Liver (tissue), 9 donors: Measurements from ENCODE around the gene BOC. TPM values are rescaled to one million over a fixed set of nuclear protein-coding genes. Genes with fewer than 3 reads are reported as not detected.

Source experiments
- DNase-seq: peaks from one replicate; pipeline ENCODE4 v3.0.0-alpha.2; 2017; ENCODE audit warnings: low spot score
- H3K27ac ChIP-seq, 2 donors: one replicate each; pipeline ENCODE4 v1.7.0; 2013; ENCODE audit warnings: inconsistent platforms in 2 of 2, low read length in 2 of 2, control low read depth in 1 of 2, low read depth in 1 of 2, mild to moderate bottlenecking in 1 of 2
- H3K27me3 ChIP-seq, 4 donors: one replicate each; pipeline versions ENCODE4 v1.6.1 to v1.7.0; 2013; ENCODE audit warnings: low read length in 3 of 4, inconsistent platforms in 1 of 4, mild to moderate bottlenecking in 1 of 4, moderate library complexity in 1 of 4; ENCODE audit not compliant: control insufficient read depth in 4 of 4, insufficient read depth in 4 of 4
- H3K36me3 ChIP-seq, 4 donors: one replicate each; pipeline versions ENCODE4 v1.6.1 to v1.7.0; 2013; ENCODE audit warnings: low read length in 3 of 4, mild to moderate bottlenecking in 3 of 4, low read depth in 1 of 4, moderate library complexity in 1 of 4; ENCODE audit not compliant: control insufficient read depth in 4 of 4, insufficient read depth in 3 of 4
- H3K4me1 ChIP-seq, 4 donors: one replicate each; pipeline versions ENCODE4 v1.6.1 to v1.7.0; 2013; ENCODE audit warnings: low read length in 3 of 4, mild to moderate bottlenecking in 3 of 4, moderate library complexity in 1 of 4; ENCODE audit not compliant: control insufficient read depth in 4 of 4, insufficient read depth in 4 of 4
- H3K4me3 ChIP-seq, 3 donors: one replicate each; pipeline versions ENCODE4 v1.6.1 to v1.7.0; 2013; ENCODE audit warnings: low read length in 3 of 3, control low read depth in 1 of 3, low read depth in 1 of 3, mild to moderate bottlenecking in 1 of 3
- H3K9ac ChIP-seq, 2 donors: one replicate each; pipeline ENCODE4 v1.7.0; 2013; ENCODE audit warnings: low read length in 2 of 2, mild to moderate bottlenecking in 2 of 2, moderate library complexity in 2 of 2, control low read depth in 1 of 2, low read depth in 1 of 2
- H3K9me3 ChIP-seq, 4 donors: one replicate each; pipeline versions ENCODE4 v1.6.1 to v1.7.0; 2013; ENCODE audit warnings: low read length in 3 of 4; ENCODE audit not compliant: control insufficient read depth in 4 of 4
- CTCF ChIP-seq: fragments of 150-350 bp; IDR thresholded peaks from 2 replicates; pipeline ENCODE4 v1.5.1; 2017; ENCODE audit warnings: improper control_type of control experiment, low read depth, low read length; ENCODE audit not compliant: missing input control
- EGR1 ChIP-seq, 2 donors: IDR thresholded peaks; 2 replicates each; pipeline ENCODE4 v1.6.1; 2016 to 2018; ENCODE audit warnings: antibody characterized with exemption in 2 of 2, low read depth in 2 of 2
- FOXA1 ChIP-seq: IDR thresholded peaks from 2 replicates; pipeline ENCODE4 v1.6.1; 2016; ENCODE audit warnings: antibody characterized with exemption
- FOXA2 ChIP-seq: IDR thresholded peaks from 2 replicates; pipeline ENCODE4 v1.6.1; 2016; ENCODE audit warnings: antibody characterized with exemption
- GABPA ChIP-seq, 2 donors: IDR thresholded peaks in 1 of 2; conservative IDR thresholded peaks in 1 of 2; 2 replicates each; pipeline ENCODE4 v1.6.1; 2016; ENCODE audit warnings: antibody characterized with exemption in 2 of 2, mild to moderate bottlenecking in 1 of 2, moderate library complexity in 1 of 2
- HNF4A ChIP-seq, 2 donors: conservative IDR thresholded peaks; 2 replicates each; pipeline ENCODE4 v1.6.1; 2016; ENCODE audit warnings: antibody characterized with exemption in 2 of 2, mild to moderate bottlenecking in 2 of 2
- HNF4G ChIP-seq: IDR thresholded peaks from 2 replicates; pipeline ENCODE4 v1.6.1; 2016; ENCODE audit warnings: antibody characterized with exemption
- JUND ChIP-seq, 2 donors: IDR thresholded peaks; 2 replicates each; pipeline ENCODE4 v1.6.1; 2016; ENCODE audit warnings: antibody characterized with exemption in 2 of 2
- MAX ChIP-seq: IDR thresholded peaks from 2 replicates; pipeline ENCODE4 v1.6.1; 2016; ENCODE audit warnings: antibody characterized with exemption
- NR2F2 ChIP-seq: IDR thresholded peaks from 2 replicates; pipeline ENCODE4 v1.6.1; 2016; ENCODE audit warnings: antibody characterized with exemption
- RAD21 ChIP-seq, 2 donors: IDR thresholded peaks; 2 replicates each; pipeline ENCODE4 v1.6.1; 2016; ENCODE audit warnings: antibody characterized with exemption in 2 of 2, mild to moderate bottlenecking in 2 of 2
- RXRA ChIP-seq, 2 donors: IDR thresholded peaks; 2 replicates each; pipeline ENCODE4 v1.6.1; 2017 to 2018; ENCODE audit warnings: antibody characterized with exemption in 2 of 2, mild to moderate bottlenecking in 1 of 2
- SP1 ChIP-seq: IDR thresholded peaks from 2 replicates; pipeline ENCODE4 v1.6.1; 2018; ENCODE audit warnings: antibody characterized with exemption, mild to moderate bottlenecking
- TAF1 ChIP-seq: conservative IDR thresholded peaks from 2 replicates; pipeline ENCODE4 v1.6.1; 2016; ENCODE audit warnings: antibody characterized with exemption, mild to moderate bottlenecking
- YY1 ChIP-seq: IDR thresholded peaks from 2 replicates; pipeline ENCODE4 v1.6.1; 2016; ENCODE audit warnings: antibody characterized with exemption, mild to moderate bottlenecking
- ZBTB33 ChIP-seq: IDR thresholded peaks from 2 replicates; pipeline ENCODE4 v1.6.1; 2016; ENCODE audit warnings: antibody characterized with exemption
- whole genome bisulfite sequencing: extraction: QIAGEN DNeasy Blood & Tissue Kit; methylation state at CpG from one replicate; pipeline ENCODE4 v1.1.7; 2013; 5-methylcytosine and 5-hydroxymethylcytosine counted together
- polyA plus RNA-seq, 2 donors: library from polyadenylated mRNA; stranded (reverse) in 1 of 2; unstranded in 1 of 2; fragments of 200-250 nt in 1 of 2; fragments of >200 nt in 1 of 2; fragmentation: Nextera tagmentation in 1 of 2; extraction: Ambion mirVana in 1 of 2; gene quantifications; one replicate each; pipeline versions ENCODE4 v1.2.1 to v1.2.3, GENCODE V29; 2013 to 2015
- total RNA-seq, 2 donors: library from RNA; depleted of rRNA; stranded (reverse); fragments of >200 nt; gene quantifications; one replicate each; pipeline ENCODE4 v1.2.3, GENCODE V29; 2014
- TF ChIP-seq, protein P1 (sequence below): IDR thresholded peaks from 2 replicates; pipeline ENCODE4 v1.6.1; 2016; ENCODE audit warnings: antibody characterized with exemption
- TF ChIP-seq, protein P2 (sequence below): IDR thresholded peaks from 2 replicates; pipeline ENCODE4 v1.6.1; 2016; ENCODE audit warnings: antibody characterized with exemption, mild to moderate bottlenecking
- donor health status: healthy.
- donor health status: healthy.
- donor health status: healthy.
- donor health status: healthy.
- donor health status: healthy.

BOC gene
- total and polyA plus RNA-seq, 4 donors = 0.31 to 1.5 (median 0.65) TPM; not detected in 1

GRCh38 chr3:113255100-113255853 lies 43.9 kb downstream of the BOC start:
- DNase-seq = no peak
- TF ChIP-seq EGR1 (IDR thresholded peaks at IDR 0.05; ENCODE audit: low read depth in 2 of 2) (no peak), HNF4G (no peak), NR2F2 (no peak), GABPA (IDR thresholded peaks at IDR 0.05 in 1 of 2, conservative IDR thresholded peaks at IDR 0.05 in 1 of 2) (no peak), SP1 (no peak), RXRA (IDR thresholded peaks at IDR 0.05) (no peak), RAD21 (IDR thresholded peaks at IDR 0.05) (no peak), JUND (IDR thresholded peaks at IDR 0.05) (no peak), ZBTB33 (no peak), HNF4A (conservative IDR thresholded peaks at IDR 0.05) (no peak)
- TF ChIP-seq, protein P1, sequence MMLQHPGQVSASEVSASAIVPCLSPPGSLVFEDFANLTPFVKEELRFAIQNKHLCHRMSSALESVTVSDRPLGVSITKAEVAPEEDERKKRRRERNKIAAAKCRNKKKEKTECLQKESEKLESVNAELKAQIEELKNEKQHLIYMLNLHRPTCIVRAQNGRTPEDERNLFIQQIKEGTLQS = no peak
- TF ChIP-seq, protein P2, sequence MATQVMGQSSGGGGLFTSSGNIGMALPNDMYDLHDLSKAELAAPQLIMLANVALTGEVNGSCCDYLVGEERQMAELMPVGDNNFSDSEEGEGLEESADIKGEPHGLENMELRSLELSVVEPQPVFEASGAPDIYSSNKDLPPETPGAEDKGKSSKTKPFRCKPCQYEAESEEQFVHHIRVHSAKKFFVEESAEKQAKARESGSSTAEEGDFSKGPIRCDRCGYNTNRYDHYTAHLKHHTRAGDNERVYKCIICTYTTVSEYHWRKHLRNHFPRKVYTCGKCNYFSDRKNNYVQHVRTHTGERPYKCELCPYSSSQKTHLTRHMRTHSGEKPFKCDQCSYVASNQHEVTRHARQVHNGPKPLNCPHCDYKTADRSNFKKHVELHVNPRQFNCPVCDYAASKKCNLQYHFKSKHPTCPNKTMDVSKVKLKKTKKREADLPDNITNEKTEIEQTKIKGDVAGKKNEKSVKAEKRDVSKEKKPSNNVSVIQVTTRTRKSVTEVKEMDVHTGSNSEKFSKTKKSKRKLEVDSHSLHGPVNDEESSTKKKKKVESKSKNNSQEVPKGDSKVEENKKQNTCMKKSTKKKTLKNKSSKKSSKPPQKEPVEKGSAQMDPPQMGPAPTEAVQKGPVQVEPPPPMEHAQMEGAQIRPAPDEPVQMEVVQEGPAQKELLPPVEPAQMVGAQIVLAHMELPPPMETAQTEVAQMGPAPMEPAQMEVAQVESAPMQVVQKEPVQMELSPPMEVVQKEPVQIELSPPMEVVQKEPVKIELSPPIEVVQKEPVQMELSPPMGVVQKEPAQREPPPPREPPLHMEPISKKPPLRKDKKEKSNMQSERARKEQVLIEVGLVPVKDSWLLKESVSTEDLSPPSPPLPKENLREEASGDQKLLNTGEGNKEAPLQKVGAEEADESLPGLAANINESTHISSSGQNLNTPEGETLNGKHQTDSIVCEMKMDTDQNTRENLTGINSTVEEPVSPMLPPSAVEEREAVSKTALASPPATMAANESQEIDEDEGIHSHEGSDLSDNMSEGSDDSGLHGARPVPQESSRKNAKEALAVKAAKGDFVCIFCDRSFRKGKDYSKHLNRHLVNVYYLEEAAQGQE = no peak
- Histone ChIP-seq H3K27ac (no peak overlapping the region), H3K9ac (no peak overlapping the region), H3K36me3 (no peaks in the 10 kb centered on the region), H3K4me1 (no peaks in the 10 kb centered on the region), H3K27me3 (no peaks in the 10 kb centered on the region), H3K4me3 (no peak overlapping the region), H3K9me3 (no peaks in the 10 kb centered on the region)
- 93% methylated on average over 7 of the region's 7 CpGs for WGBS

- Histone ChIP-seq H3K4me1 (no peaks in the 10 kb centered on the region), H3K4me3 (no peak overlapping the region), H3K9ac (no peak overlapping the region), H3K27me3 (no peaks in the 10 kb centered on the region), H3K27ac (no peak overlapping the region), H3K36me3 (no peaks in the 10 kb centered on the region), H3K9me3 (no peaks in the 10 kb centered on the region)
- DNase-seq = no peak
- 89% methylated on average over 7 of the region's 7 CpGs for whole genome bisulfite sequencing
- TF ChIP-seq HNF4G (no peak), RXRA (IDR thresholded peaks at IDR 0.05) (no peak), CTCF (no peak), SP1 (no peak), ZBTB33 (no peak), FOXA2 (no peak), TAF1 (no peak), EGR1 (IDR thresholded peaks at IDR 0.05; ENCODE audit: low read depth in 2 of 2) (no peak), JUND (IDR thresholded peaks at IDR 0.05) (no peak), RAD21 (IDR thresholded peaks at IDR 0.05) (no peak), FOXA1 (no peak), YY1 (no peak), HNF4A (conservative IDR thresholded peaks at IDR 0.05) (no peak), MAX (no peak), NR2F2 (no peak), GABPA (IDR thresholded peaks at IDR 0.05 in 1 of 2, conservative IDR thresholded peaks at IDR 0.05 in 1 of 2) (no peak)
Measured at GRCh38 chr3:113255854-113256615, 44.7 kb downstream of the BOC start.
